KMS-11 (cell line): ENCODE data around the gene LARP4B.
A peak's percentile ranks its signal among the peaks of the same experiment; 100 is the strongest.

Experiments
- H2AFZ ChIP-seq: fragments of 200-600 bp; sonication (generic); 2 replicates; pipeline ENCODE4 v1.6.1; 2016; ENCODE audit warnings: antibody characterized with exemption, mixed run types, low read depth
- H3K27ac ChIP-seq: fragments of 200-600 bp; sonication (generic); 2 replicates; pipeline ENCODE4 v1.6.1; 2016; ENCODE audit warnings: mild to moderate bottlenecking, mixed run types
- H3K27me3 ChIP-seq: fragments of 200-600 bp; sonication (generic); 2 replicates; pipeline ENCODE4 v1.6.1; 2017; ENCODE audit warnings: mild to moderate bottlenecking, low read depth, mixed run types, moderate library complexity; ENCODE audit not compliant: insufficient read depth
- H3K36me3 ChIP-seq: fragments of 200-600 bp; sonication (generic); 2 replicates; pipeline ENCODE4 v1.6.1; 2017; ENCODE audit warnings: mild to moderate bottlenecking, mixed run types; ENCODE audit not compliant: insufficient read depth
- H3K4me1 ChIP-seq: fragments of 200-600 bp; sonication (generic); 2 replicates; pipeline ENCODE4 v1.6.1; 2016; ENCODE audit warnings: mild to moderate bottlenecking, low read depth, mixed run types; ENCODE audit not compliant: poor library complexity, severe bottlenecking
- H3K4me2 ChIP-seq: fragments of 200-600 bp; sonication (generic); 2 replicates; pipeline ENCODE4 v1.7.0; 2016; ENCODE audit warnings: mild to moderate bottlenecking, mixed run types
- H3K4me3 ChIP-seq: fragments of 200-600 bp; sonication (generic); IDR thresholded peaks from 2 replicates; pipeline ENCODE4 v1.6.1; 2017; ENCODE audit warnings: low read depth, low read length, mixed read lengths; ENCODE audit not compliant: insufficient read depth
- H3K79me2 ChIP-seq: fragments of 200-600 bp; sonication (generic); 2 replicates; pipeline ENCODE4 v1.6.1; 2016; ENCODE audit warnings: low read depth, mixed run types; ENCODE audit not compliant: insufficient read depth
- H3K9ac ChIP-seq: fragments of 200-600 bp; sonication (generic); 2 replicates; pipeline ENCODE4 v1.6.1; 2016; ENCODE audit warnings: mild to moderate bottlenecking, mixed run types
- H4K20me1 ChIP-seq: fragments of 200-600 bp; sonication (generic); 2 replicates; pipeline ENCODE4 v1.6.1; 2016; ENCODE audit warnings: mild to moderate bottlenecking, mixed run types; ENCODE audit not compliant: insufficient read depth
- CTCF ChIP-seq: fragments of 200-600 bp; sonication (generic); conservative IDR thresholded peaks from 2 replicates; pipeline ENCODE4 v1.6.1; 2017; ENCODE audit warnings: low read depth, mild to moderate bottlenecking, antibody characterized with exemption, low read length, moderate library complexity, mixed read lengths

The LARP4B gene

DNA sequence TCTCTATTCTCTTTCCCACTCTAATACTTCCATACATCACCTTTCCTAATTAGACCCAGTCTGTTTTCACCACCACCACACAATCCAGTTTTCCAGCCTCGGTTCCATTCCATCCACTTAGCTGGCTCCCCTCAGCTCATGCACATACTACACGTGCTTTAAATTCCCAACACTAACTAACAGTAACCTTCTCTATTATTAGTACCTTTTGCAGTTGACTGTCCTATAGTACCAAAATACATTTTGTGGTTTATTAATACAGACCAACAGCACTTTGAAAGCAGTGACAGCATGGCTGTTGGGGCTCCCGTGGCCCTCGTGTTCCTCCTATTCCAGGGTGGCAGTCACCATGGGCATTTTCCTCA lies 64.9 kb downstream of the LARP4B start:
- H3K79me2 ChIP-seq: peaks cover 69% of the 10 kb centered on the region; the same call in 1 of the 2 replicates
- peaks cover 34% of the 10 kb centered on the region for H3K4me1 ChIP-seq
- no peaks in the 10 kb centered on the region for H3K27me3 ChIP-seq
- H3K4me2 ChIP-seq: peak overlapping the region; percentile 61
- peak overlapping the region; percentile 24; the same call in 1 of the 2 replicates for H3K27ac ChIP-seq
- no peak overlapping the region for H3K4me3 ChIP-seq
- peaks cover 20% of the 10 kb centered on the region; the same call in 1 of the 2 replicates for H4K20me1 ChIP-seq
- H3K36me3 ChIP-seq: peaks cover 19% of the 10 kb centered on the region; the same call in 1 of the 2 replicates
- TF ChIP-seq CTCF: no peak
- H3K9ac ChIP-seq: no peak overlapping the region
- no peak overlapping the region for H2AFZ ChIP-seq

DNA sequence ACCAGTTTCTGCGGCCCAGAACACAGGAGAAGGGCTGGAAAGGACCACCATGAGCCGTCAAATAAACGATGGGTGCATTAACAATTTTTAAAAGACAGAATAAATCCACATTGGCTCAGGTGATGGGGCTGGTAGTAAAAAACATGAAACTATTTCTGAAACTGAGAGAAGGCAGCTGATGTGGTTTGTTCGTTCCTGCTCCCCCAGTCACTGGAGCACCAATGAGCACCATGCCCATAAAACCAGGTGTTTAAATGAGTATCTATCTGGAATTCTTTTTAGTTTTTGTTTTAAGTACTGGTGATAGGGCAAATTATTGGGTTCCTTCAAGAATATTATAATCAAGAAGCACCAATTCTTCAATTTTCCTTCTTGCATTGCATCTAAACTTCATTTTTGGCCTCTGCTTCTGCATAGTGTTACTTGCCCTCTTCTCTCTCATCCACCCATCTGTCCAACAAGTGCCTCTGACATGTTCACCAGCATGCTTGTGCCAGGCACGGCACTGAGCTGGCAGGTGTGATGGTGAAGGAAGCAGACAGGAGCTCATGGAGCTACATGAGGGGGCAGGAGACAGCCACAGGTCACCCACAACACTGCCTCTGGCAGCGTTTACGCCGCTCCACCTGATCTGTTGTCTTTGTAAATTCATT lies 65.5 kb downstream of the LARP4B start:
- Histone ChIP-seq H2AFZ (no peak overlapping the region), H3K4me3 (no peak overlapping the region), H3K4me1 (peaks cover 34% of the 10 kb centered on the region), H3K9ac (no peak overlapping the region), H3K4me2 (peak overlapping the region; percentile 61), H4K20me1 (peaks cover 20% of the 10 kb centered on the region; the same call in 1 of the 2 replicates), H3K36me3 (peaks cover 21% of the 10 kb centered on the region; the same call in 1 of the 2 replicates), H3K27ac (peak overlapping the region; percentile 24; the same call in 1 of the 2 replicates), H3K27me3 (no peaks in the 10 kb centered on the region), H3K79me2 (peaks cover 66% of the 10 kb centered on the region; the same call in 1 of the 2 replicates)
- TF ChIP-seq CTCF: no peak

- Histone ChIP-seq H3K4me2 (peak overlapping the region; percentile 61; the same call in 1 of the 2 replicates), H4K20me1 (peaks cover 20% of the 10 kb centered on the region; the same call in 1 of the 2 replicates), H3K27me3 (no peaks in the 10 kb centered on the region), H2AFZ (no peak overlapping the region), H3K36me3 (peaks cover 23% of the 10 kb centered on the region; the same call in 1 of the 2 replicates), H3K27ac (no peak overlapping the region), H3K79me2 (peaks cover 59% of the 10 kb centered on the region; the same call in 1 of the 2 replicates), H3K4me1 (peaks cover 34% of the 10 kb centered on the region), H3K9ac (no peak overlapping the region), H3K4me3 (no peak overlapping the region)
- 0 out of 2 replicates have a peak, but pooled peaks have one; percentile 20 for TF ChIP-seq CTCF
Observed at GRCh38 chr10:865257-865656, 66.2 kb downstream of the LARP4B start.

GRCh38 chr10:860519-860918 lies 71.0 kb downstream of the LARP4B start:
- Histone ChIP-seq H3K36me3 (peaks cover 23% of the 10 kb centered on the region; the same call in 1 of the 2 replicates), H3K4me3 (no peak overlapping the region), H3K27me3 (no peaks in the 10 kb centered on the region), H3K79me2 (peaks cover 21% of the 10 kb centered on the region; the same call in 1 of the 2 replicates), H3K4me2 (no peak overlapping the region), H3K27ac (no peak overlapping the region), H4K20me1 (peaks cover 1% of the 10 kb centered on the region; the same call in 1 of the 2 replicates), H3K9ac (no peak overlapping the region), H3K4me1 (peaks cover 4% of the 10 kb centered on the region), H2AFZ (no peak overlapping the region)
- no peak for TF ChIP-seq CTCF
